Lower lobe of right lung (tissue), 2 donors: ENCODE measurements around the gene ZNF730. TPM values are rescaled to one million over a fixed set of nuclear protein-coding genes. Genes with fewer than 3 reads are reported as not detected.

ENCODE experiments used
- ATAC-seq, 2 donors: fragments of 200-7000 bp; cut with Tn5 transposase; one replicate each; pipeline ENCODE4 v1.9.1; 2020 to 2022; ENCODE audit warnings: mild to moderate bottlenecking in 2 of 2, moderate library complexity in 2 of 2
- DNase-seq: peaks from one replicate; pipeline ENCODE4 v3.0.0-alpha.2; 2020
- H3K27ac ChIP-seq: fragments of 200-600 bp; one replicate; pipeline ENCODE4 v1.8.0; 2022
- H3K27me3 ChIP-seq: fragments of 200-600 bp; one replicate; pipeline ENCODE4 v1.8.0; 2022; ENCODE audit warnings: low read depth
- H3K36me3 ChIP-seq: fragments of 200-600 bp; one replicate; pipeline ENCODE4 v1.8.0; 2022; ENCODE audit warnings: mild to moderate bottlenecking
- H3K4me1 ChIP-seq: fragments of 200-600 bp; one replicate; pipeline ENCODE4 v1.8.0; 2022
- H3K4me3 ChIP-seq: fragments of 200-600 bp; one replicate; pipeline ENCODE4 v1.8.0; 2022; ENCODE audit warnings: mild to moderate bottlenecking
- H3K9me3 ChIP-seq: fragments of 200-600 bp; one replicate; pipeline ENCODE4 v1.8.0; 2022
- CTCF ChIP-seq: fragments of 200-600 bp; IDR thresholded peaks from one replicate; pipeline ENCODE4 v1.8.0; 2022; ENCODE audit warnings: antibody characterized with exemption, mild to moderate bottlenecking
- intact Hi-C: fragments of 100-400 bp; cut with DNase I; formaldehyde crosslinking; loops from one replicate; pipeline ENCODE4 v1.11.0; 2022
- total RNA-seq: library from RNA; stranded (reverse); fragmentation: NEBNext Ultra II Directional; extraction: Animal tissue kit (Norgen Biotek cat#: 25700); gene quantifications from one replicate; pipeline ENCODE4 v1.2.1, GENCODE V29; 2021
- donor health status: DM: no; HTN: yes; CAD: no; lungs with severe emphysema.

The ZNF730 gene
- total RNA-seq, 1 donor from 2014 or later = 0.74 TPM

GRCh38 chr19:23190341-23190740 is 73.5 kb downstream of the ZNF730 start:
- H3K27ac ChIP-seq = no peak overlapping the region
- no peak for ATAC-seq
- no peaks in the 10 kb centered on the region for H3K27me3 ChIP-seq
- no peak for DNase-seq
- TF ChIP-seq CTCF = no peak
- no peak overlapping the region for H3K4me3 ChIP-seq
- peaks cover 8% of the 10 kb centered on the region for H3K9me3 ChIP-seq
- H3K36me3 ChIP-seq = no peaks in the 10 kb centered on the region
- no peaks in the 10 kb centered on the region for H3K4me1 ChIP-seq
- intact Hi-C loops = no loop called here

Other genes starting within 250 kb of the ZNF730 start
- 0.74 TPM for gene ZNF728, start 113.8 kb upstream of the ZNF730 start, total RNA-seq
- gene ZNF724, start 133.4 kb downstream of the ZNF730 start, total RNA-seq = 1.7 TPM